HCEC 1CT (cell line): Measurements from ENCODE around the gene SUDS3.

Experiments used
- DNase-seq: peaks from one replicate; pipeline ENCODE4 v3.0.0-alpha.2; 2017

The SUDS3 gene

DNA sequence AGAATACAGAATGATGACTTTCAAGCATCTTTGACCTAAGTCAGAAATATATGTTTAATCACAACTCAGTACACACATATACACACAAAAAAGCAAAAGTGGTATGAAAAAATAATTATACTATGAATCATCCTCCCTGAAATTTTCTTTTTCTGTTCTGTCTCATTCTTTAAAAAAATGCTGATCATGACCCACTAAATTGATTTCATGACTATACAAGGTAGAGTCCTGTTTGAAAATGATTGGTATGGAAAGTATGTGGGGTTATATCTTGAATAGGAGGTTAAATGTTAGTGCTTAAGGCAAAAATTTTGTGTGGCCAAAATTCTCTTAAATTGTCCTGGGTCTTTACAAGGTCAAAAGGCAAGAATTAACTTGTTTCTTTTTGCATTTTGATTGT lies 80.4 kb downstream of the SUDS3 start:
- DNase-seq: peak; percentile 70

DNA sequence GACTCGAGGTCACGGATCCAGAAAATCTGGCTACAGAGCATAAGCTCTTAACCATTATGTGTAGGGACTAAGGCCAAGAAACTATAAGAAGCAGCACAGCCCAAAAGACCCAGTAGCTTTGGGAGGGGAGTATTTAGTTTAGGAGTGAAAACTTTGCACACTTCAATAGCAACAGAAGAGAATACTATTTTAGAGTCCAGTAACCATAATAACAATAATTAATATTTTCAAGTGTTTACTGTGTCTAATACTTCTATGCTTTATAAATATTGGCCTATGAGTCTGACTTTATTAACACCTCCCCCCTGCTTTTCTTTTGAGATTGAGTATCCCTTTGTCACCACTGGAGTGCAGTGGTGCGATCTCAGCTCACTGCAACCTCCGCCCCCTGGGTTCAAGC lies 82.8 kb downstream of the SUDS3 start:
- no peak for DNase-seq

GRCh38 chr12:118463677-118464076 lies 87.3 kb downstream of the SUDS3 start:
- DNase-seq: no peak

- DNase-seq: no peak
These were observed 89.4 kb downstream of the SUDS3 start for GRCh38 chr12:118465706-118466105.
